HG03280 (cell line): ENCODE measurements around the gene AUTS2.

Experiments
- ATAC-seq: cut with Tn5 transposase; IDR thresholded peaks from one replicate; pipeline ENCODE4 v1.9.1; 2021; ENCODE audit warnings: mild to moderate bottlenecking, moderate library complexity; ENCODE audit not compliant: unreplicated experiment

Gene AUTS2

DNA sequence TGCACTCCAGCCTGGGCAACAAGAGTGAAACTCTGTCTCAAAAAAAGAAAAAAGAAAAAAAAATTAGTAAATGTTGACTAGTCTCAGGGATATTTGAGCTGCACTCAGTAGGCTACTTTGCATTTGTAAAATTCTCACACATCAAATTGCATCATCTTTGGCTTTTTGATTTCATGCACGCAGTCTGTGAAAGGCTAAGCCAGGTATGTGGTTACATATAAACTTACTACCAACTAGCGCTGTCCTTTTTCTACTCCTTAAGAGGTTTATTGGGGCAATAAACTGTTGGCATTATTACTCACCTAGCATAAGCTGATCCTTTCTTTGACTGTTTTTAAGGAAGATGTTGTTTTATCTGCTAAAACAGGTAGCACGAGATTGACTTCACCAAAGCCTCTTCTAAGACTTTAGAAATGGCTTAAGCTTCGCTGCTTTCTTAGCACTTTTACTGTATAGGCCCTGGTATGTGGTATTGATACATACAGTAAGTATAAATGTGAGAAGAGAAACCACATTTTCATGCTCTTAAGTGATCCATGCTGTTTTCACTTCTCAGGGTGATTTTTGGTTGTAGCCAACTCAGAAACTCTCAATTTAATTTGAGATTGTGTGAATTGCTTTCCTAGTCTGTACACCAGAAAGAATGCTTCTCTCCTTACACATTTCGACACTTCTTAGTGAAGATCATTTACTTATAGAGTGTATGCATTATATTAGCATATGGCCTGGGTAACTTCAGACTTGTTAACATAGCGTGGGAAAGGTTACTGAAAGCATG lies 323.9 kb downstream of the AUTS2 start:
- ATAC-seq: peak; percentile 67

DNA sequence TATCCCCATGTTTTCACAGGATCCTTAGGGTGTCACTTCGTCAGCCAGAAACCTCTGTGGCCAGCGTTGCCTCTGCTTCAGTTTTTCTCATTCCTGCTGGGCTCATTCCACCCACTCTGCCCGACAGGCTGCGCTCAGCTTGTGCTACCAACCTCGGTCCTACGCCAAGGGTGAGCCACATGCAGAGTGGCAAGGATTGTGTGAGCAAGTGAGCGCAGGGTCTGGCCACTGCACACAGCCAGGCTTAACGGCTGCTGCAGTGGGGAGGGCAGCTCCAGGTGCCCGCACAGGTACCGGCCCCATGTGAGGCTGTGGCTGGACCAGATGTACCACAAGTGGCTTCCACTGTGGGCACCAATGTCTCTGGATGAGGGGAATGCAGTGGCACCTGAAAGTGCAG lies 329.2 kb downstream of the AUTS2 start:
- no peak for ATAC-seq

DNA sequence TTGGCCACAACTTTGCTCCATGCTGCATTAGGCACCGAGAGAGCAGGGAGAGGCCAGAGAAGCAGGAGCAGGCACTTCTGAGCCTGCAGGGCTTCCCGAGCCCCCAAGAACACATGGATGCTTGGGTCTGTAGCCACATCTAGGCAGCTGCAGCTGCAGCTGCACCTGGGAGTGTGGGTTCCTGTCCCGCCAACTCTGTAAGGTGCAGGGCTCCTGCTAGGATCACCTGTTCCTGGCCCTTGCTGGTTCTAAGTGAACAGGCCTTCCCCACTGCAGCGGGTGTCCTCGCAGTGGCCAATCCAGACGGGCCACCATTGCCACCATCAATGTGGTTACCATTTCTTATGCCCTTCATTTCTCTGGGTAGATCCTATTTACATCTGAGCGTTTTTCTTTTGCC lies 330.3 kb downstream of the AUTS2 start:
- ATAC-seq: no peak

DNA sequence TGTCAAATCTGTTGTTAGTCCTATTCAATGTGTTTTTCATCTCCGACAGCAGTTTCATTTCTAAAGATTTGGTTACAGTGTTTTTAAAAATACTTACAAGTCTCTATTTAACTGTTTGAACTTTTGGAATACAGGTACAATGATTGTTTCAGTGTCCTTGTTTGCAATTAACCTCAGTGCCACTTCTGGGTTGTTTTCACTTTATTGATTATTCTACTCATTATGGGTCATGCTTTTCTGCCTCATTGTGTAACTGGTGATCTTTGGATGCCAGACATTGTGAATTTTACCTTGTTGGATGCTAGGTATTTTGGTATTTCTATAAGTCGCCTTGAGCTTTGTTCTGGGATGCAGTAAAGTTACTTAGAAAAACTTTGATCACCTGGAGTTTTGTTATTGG lies 331.3 kb downstream of the AUTS2 start:
- no peak for ATAC-seq

DNA sequence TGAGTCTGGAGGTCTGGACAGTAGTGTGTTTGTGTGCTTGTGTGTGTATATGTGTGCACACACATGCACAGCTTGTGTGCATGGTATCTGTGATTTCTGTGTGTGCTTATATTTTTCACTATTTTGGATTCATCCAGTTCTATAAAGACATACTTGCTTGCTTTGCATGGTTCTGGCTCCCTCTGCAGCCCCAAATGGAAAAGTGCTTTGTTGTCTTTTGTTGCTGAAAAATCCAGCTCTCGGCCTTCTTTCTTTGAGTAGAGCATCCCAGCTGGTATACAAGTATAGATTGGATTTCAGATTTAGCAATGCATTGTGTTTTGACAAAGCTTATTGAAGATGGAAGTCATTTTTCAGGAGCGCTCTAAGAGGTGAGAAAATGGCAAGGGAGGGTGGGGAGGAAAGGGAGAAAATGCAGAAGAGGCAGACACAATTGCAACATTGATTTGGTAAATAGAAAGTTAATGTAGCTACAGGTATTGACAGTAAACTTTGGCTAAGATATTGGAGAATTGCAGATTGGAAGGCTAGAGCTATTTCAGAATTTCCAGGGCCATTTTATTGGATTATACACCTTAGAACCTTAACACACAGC lies 333.9 kb downstream of the AUTS2 start:
- ATAC-seq: no peak

DNA sequence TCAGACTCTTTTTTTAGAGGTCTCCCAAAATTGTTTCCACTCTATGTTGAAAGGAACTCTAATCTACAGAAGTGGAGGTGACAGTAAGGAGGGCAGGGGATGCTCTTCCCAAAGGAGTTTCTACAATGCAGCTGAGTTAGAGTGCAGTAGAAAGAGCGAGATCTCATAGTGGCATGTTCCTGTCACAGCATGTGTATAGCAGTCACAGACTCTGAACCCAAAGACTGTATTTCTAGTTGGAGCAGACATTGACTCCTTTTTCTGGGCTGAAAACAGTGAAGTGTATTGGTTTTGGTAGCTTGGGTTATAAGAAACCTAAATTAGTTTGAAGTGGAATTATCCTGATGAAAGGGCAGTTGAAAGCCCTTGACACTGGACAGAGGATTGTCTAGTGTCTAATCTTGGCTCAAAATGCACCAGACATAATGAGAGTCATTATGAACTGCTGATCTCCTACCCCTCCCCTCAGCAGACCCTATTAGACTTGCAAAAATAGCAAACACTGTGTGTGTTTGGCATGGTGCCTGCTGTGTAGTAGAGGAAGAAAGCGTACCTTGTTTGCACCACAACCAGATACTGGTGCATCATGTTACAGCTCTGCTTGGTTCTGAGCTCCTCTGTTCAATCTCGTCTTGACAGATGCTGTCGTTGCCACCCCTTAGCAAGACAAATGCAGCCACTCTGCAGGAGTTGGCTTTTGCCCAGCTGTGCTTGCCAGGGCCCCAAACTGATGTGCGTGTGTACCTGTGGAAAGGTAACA lies 336.0 kb downstream of the AUTS2 start:
- no peak for ATAC-seq

DNA sequence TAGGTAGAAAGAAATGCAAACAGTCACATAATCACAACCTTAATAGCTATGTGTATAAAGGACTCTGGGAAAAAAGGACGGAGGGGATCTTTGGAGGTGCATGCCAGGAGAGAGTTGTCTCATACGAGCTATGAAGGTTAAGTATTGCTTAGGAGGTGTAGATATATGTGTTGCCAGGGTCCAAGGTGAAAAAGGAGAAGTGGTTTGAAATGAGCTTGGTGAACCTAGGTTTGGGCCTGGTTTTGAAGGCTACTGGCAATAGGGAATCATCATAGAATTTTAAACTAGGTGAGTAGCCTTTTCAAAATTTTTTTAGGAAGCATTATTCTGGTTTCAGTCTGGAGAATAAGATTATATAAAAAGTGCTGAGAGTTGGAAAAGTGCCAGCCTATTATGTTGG lies 336.8 kb downstream of the AUTS2 start:
- ATAC-seq: no peak

DNA sequence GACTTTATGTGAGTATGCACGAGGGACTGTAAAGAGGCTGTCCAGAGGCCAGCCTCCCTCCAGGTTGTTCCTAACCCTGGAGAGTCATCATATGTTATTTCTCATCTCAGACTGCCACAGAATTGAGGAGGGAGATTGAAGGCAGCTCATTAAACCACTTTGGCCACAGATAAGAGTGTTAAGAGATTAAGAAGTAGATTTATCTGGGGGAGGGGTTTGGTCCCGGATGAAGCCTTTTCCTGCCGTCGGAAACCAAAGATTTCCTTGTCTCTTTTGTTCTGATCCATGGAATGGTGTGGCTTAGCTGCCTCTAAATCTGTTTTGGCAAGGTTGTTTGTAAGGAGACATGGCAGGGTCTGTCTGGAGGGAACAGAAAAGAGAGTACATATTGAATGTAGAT lies 338.8 kb downstream of the AUTS2 start:
- no peak for ATAC-seq

DNA sequence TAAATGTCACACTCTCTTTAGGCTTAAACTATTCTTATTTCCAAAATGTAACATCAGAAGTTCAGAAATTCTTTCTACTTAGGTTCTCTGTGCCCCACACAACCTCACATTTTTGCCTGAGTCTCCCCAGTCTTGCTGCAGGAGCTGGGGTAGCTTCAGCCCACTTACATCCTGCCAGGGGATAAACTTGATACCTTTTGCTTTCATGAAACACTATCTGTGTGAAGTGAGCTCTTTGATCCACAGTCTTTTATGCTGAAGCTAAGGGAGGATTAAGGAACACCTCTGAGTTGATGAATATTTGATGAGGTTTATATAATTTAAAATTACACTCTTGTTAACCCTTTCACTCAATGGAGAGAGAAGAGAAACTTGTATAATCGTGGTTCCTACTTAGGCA lies 341.0 kb downstream of the AUTS2 start:
- no peak for ATAC-seq

DNA sequence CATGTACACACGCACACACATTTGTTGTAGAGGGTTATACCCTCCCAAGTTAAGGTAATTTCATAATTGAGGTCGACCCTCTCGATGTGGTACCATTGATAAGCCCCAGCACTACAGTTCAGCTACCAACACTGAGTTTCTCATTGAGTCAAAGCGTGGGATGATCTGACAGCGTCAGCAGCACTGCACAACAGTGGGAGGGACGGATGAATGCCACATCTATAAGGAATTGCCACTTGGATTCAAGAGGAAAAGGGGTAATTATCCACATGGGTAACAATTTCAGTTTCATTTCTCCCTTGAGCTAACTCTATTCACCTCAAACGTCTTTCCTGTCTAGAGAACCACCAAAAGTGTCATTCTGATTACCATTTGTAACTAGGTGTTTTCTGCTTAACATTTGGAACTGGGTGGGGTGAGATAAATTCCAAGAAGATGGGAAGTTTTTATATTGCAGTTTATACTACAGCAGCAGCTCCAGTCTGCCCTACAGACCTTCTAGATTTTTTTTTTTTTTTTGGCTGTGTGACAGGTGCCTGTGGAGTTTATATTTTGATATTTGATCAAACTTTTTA lies 342.9 kb downstream of the AUTS2 start:
- ATAC-seq: no peak

DNA sequence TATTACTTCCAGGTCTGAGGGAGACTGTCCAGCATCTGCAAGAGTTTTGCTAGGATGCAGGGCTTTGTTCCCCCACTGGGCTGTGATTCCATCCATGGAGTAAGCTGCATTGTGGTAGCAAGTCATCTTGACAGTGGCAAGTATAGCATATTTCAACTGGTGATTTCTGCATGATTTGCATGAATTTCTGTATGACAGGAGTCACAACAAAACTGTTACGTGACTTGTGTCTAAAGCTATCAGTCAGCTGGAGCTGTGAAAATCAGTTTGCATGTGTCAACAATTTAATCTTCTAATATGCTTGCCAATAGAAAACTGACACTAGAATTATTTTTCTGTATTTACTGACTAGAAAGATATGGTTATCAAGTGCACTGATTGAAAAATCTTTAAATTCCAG lies 344.3 kb downstream of the AUTS2 start:
- ATAC-seq: no peak

DNA sequence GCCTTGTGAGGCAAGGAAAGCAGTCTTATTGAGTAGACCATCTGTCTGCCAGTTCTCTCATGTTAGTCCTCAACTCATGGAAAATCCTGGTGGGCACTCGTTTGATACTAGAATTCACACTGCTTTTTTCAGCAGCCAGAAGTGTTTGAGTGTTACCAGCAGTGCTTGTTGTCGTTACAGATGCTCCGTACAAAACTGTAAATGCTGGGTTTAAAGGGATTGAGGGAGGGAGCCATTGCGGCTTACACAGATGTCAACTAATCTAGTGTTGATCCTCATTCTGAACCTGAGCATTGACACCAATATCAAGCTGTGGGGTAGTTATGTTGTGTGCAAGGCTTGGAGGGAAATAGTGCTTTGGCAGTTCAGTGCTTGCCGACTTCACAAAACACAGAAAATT lies 348.6 kb downstream of the AUTS2 start:
- ATAC-seq: no peak

DNA sequence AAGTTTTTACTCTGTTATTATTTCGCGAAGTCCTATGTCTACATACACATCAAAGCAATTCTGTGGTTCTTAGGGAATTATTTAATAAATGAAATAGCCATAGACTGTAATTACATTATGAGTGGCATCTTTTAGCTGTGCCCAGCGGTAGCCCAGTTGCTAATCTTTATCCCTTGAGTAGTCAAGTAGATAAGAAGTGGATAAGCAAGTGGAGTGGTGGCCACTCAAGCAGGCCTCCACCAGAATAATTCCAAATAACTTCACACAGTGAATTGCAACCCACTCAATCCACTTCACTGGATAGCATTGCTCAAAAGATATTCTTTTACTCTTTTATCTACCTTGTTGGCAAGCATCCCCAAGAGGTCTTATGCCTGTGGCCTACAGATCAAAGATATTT lies 349.7 kb downstream of the AUTS2 start:
- no peak for ATAC-seq

DNA sequence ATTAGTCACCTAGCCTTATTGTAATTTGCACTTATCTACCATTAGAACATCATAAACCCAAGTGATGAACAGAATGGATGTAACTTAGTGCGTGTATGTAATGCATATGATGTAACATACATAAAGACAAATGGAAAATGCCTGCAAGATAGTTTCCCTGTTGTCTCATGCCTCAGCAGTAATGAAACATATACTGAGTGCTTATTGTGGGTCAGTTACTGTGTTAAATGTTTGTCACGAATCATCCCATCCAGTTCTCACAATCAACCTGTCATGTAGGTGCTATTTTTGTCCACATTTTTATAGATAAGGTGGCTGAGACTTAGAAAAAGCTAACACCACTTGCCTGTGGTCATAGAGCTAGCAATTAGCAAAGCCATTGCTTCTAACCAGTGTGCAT lies 350.8 kb downstream of the AUTS2 start:
- ATAC-seq: no peak

DNA sequence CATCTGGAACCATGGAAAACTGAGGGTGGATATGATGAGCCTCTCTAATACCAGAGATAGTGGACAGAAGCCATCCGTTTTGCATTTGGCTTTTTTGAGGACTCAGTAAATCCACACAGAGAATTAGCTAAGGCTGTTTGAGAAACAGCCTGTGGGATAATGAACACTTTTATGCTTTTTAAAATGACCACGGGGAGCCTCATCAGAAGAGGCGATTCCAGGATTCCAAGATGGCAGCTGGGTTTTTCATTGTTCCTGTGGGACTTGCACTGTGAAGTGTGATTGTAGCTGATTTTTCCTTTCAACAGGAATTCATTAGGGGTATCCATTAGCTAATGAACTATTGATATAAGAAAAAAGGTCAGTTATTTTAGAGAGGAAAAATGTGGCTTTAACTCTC lies 353.2 kb downstream of the AUTS2 start:
- ATAC-seq: no peak

DNA sequence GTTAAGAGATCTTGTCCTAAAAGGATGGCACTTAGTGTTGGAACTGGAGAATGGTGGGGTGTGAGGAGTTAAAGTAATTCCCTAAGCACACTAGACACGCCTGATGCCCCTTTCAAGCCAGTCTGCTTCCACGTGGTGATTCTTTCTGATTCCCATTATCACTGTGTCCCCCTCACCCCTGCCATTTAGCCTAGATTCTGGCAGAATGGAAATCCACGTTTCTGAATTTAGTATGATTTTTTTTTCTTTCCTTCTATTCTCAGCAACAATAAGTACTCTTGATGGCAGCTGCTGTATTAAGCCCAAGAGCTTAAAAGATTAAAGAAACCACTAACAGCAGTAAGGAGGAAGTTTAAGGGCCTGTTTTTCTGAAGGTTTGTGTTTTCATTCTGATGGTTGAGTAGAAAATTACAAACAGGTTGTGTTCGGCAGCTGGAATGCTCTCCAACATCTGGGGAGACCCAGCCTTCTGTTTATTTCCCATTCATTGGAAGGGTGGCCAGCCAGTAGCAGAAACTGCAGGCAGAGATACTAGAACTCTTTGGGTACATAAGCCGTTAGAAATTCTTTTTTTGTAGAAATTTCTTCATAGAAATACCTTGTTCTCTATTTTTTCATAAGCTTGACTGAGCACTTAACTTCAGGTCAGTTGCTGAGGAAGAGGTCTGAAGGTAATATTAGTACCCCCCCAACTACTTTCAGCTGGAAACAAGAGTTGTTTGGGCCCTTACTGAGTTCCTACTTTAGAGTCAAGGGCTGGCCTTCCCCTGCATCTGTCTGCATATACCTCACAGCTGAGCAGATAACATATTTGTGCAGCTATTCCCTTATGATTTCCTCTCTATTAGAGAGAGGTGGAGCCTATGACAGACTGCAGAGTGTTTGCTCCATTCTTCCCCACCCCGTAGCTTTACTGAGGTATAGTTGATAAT lies 355.1 kb downstream of the AUTS2 start:
- no peak for ATAC-seq

DNA sequence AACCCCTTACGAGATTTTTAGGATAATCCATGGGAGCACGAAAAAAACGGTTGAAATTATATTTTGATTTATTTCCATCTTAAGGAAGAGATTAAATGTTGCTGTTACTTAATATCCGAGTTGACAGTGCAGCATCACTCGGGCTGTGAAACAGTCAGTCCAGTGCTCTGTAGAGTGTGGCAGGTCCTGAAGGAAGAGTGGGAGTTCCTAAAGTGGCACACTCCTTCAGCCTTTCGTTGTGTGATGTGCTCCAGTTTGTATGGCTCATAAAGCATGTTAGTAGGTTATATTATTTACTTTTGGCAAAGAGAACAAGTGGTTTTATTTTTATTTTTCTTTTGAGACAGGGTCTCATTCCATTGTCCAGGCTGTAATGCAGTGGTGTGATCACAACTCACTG lies 358.3 kb downstream of the AUTS2 start:
- no peak for ATAC-seq

DNA sequence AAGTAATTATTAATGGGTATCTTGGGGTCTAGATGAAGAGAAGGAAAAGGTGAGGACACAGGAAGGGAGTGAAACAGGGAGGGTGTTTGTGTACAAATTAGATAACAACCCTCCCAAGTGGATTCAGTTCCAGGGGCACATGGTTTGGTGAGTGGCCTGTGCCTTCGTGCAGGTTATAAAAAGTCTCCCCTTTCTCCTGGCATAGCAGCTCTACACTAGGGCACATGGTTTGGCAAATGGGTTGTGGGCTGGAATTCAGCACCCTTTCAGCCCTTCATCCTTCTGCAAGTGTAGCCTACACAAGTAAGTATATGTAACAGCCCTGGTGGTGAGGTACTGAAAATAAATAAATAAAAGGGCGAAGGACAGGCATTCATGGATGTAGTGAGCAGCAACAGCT lies 359.4 kb downstream of the AUTS2 start:
- no peak for ATAC-seq

DNA sequence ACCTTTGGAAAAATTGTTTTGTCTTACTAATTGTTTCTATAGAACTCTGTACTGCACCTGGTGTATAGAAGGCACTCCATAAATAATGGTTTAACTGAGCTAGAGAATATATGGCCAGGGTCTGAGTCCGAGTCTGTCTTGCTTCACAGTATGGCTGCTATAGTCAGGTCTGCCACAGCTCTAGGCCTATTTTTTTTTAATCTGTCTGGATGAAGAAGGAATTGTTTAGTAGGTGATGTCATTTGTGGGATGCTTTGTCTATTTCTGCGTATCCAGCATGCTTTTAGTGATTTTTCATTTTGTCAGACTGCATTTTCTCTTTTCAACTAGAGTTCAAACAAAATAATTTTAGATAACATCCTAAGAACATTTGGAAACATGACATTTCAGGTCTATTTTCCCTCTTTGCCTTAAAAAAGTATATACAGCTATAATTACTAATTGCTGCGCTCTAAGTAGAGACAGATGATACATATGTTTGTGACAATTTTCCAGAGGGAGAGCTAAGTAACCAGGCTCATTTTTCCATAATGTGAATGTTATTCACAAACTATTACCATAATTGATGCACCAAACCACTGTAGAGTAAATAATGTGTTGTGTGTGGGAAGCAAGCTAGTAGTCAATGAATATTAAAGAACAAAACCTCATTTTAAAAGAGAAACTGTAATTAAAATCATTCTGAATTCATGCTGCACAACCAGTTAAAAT lies 361.7 kb downstream of the AUTS2 start:
- ATAC-seq: no peak

DNA sequence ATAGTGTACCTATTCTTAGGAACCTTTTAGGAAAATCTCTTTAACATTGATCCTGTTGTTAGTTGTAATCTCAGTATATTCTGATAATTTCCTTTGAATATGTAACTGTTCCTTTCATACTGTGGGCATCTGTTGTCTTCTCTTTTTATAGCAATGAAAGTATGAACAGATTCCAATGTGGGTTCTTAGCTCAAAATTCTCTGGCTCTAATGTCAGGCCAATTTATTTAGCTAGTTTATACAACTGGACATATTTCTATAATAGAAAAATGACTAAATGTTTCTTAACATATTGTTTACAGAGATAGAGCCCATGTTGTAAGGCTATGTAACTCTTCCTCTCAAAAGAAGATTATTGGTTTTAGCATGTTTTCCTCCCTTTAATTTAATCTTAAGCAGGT lies 363.2 kb downstream of the AUTS2 start:
- no peak for ATAC-seq
